Activated naive CD4-positive, alpha-beta T cell treated with anti-CD3 and anti-CD28 coated beads, Interleukin-2, amount 10 ng/mL, durations not matched to agents 7 days and 5 days (primary cell): Measurements from ENCODE around the gene C15orf40.

ENCODE experiments used
- CTCF ChIA-PET: fragments of 350-600 bp; sonication (Branson Sonifier 250); formaldehyde crosslinking; loops from one replicate; lab custom pipeline; 2021; ENCODE audit warnings: antibody characterized with exemption; lab: Charles Lee
- DNase-seq: peaks from one replicate; pipeline ENCODE4 v3.0.0-alpha.2; 2020
- H3K27ac Mint-ChIP-seq: one replicate; pipeline ENCODE4 v1.8.0; 2021; ENCODE audit warnings: mild to moderate bottlenecking, moderate library complexity, mixed read lengths
- H3K27me3 Mint-ChIP-seq: one replicate; pipeline ENCODE4 v1.8.0; 2021; ENCODE audit warnings: mild to moderate bottlenecking, mixed read lengths
- H3K36me3 Mint-ChIP-seq: one replicate; pipeline ENCODE4 v1.8.0; 2021; ENCODE audit warnings: mixed read lengths
- H3K4me1 Mint-ChIP-seq: one replicate; pipeline ENCODE4 v1.8.0; 2021; ENCODE audit warnings: mixed read lengths
- H3K4me3 Mint-ChIP-seq: one replicate; pipeline ENCODE4 v1.8.0; 2021; ENCODE audit warnings: mild to moderate bottlenecking, moderate library complexity, mixed read lengths
- H3K9me3 Mint-ChIP-seq: one replicate; pipeline ENCODE4 v1.8.0; 2021; ENCODE audit warnings: mixed read lengths

The C15orf40 gene

GRCh38 chr15:82979726-82980125 is 31.7 kb downstream of the C15orf40 start:
- H3K4me1 Mint-ChIP-seq, result peaks cover 2% of the 10 kb centered on the region
- CTCF ChIA-PET, result no interaction called here
- peaks cover 5% of the 10 kb centered on the region for H3K36me3 Mint-ChIP-seq
- no peaks in the 10 kb centered on the region for H3K27me3 Mint-ChIP-seq
- H3K4me3 Mint-ChIP-seq, result no peak overlapping the region
- H3K27ac Mint-ChIP-seq, result no peak overlapping the region
- no peak for DNase-seq
- no peaks in the 10 kb centered on the region for H3K9me3 Mint-ChIP-seq

GRCh38 chr15:82978438-82978837 is 33.0 kb downstream of the C15orf40 start:
- no peaks in the 10 kb centered on the region for H3K9me3 Mint-ChIP-seq
- no peak overlapping the region for H3K4me3 Mint-ChIP-seq
- H3K27ac Mint-ChIP-seq, result no peak overlapping the region
- no peak for DNase-seq
- H3K4me1 Mint-ChIP-seq, result no peaks in the 10 kb centered on the region
- CTCF ChIA-PET, result interaction anchor here (1.5 kb wide), 1 partner anchor 10 kb away, joined by 3 read pairs; no protein-coding TSS in a partner anchor
- no peaks in the 10 kb centered on the region for H3K27me3 Mint-ChIP-seq
- peaks cover 3% of the 10 kb centered on the region for H3K36me3 Mint-ChIP-seq

- H3K4me3 Mint-ChIP-seq, result no peak overlapping the region
- no peaks in the 10 kb centered on the region for H3K9me3 Mint-ChIP-seq
- H3K36me3 Mint-ChIP-seq, result no peaks in the 10 kb centered on the region
- H3K27ac Mint-ChIP-seq, result no peak overlapping the region
- DNase-seq, result no peak
- H3K27me3 Mint-ChIP-seq, result no peaks in the 10 kb centered on the region
- no peaks in the 10 kb centered on the region for H3K4me1 Mint-ChIP-seq
- CTCF ChIA-PET, result interaction anchor here (1.5 kb wide), 1 partner anchor 8 kb away, joined by 3 read pairs; no protein-coding TSS in a partner anchor
Observed at GRCh38 chr15:82977076-82977475, 34.4 kb downstream of the C15orf40 start.

GRCh38 chr15:82972990-82973389 is 38.4 kb downstream of the C15orf40 start:
- peaks cover 5% of the 10 kb centered on the region for H3K27me3 Mint-ChIP-seq
- CTCF ChIA-PET, result no interaction called here

GRCh38 chr15:82971218-82971984 is 40.0 kb downstream of the C15orf40 start:
- H3K36me3 Mint-ChIP-seq, result no peaks in the 10 kb centered on the region
- H3K4me1 Mint-ChIP-seq, result peaks cover 13% of the 10 kb centered on the region
- no peak for DNase-seq
- no peaks in the 10 kb centered on the region for H3K9me3 Mint-ChIP-seq
- peaks cover 5% of the 10 kb centered on the region for H3K27me3 Mint-ChIP-seq
- H3K27ac Mint-ChIP-seq, result no peak overlapping the region
- CTCF ChIA-PET, result no interaction called here
- H3K4me3 Mint-ChIP-seq, result no peak overlapping the region

More at GRCh38 chr15:82972990-82973389, 38.4 kb downstream of the C15orf40 start:
- peaks cover 2% of the 10 kb centered on the region for H3K4me1 Mint-ChIP-seq
- no peak for DNase-seq
- no peaks in the 10 kb centered on the region for H3K9me3 Mint-ChIP-seq
- no peaks in the 10 kb centered on the region for H3K36me3 Mint-ChIP-seq
- H3K27ac Mint-ChIP-seq, result no peak overlapping the region
- no peak overlapping the region for H3K4me3 Mint-ChIP-seq

- no peak for DNase-seq
- Mint-ChIP-seq H3K27ac (no peak overlapping the region), H3K4me3 (no peak overlapping the region), H3K9me3 (no peaks in the 10 kb centered on the region), H3K4me1 (peaks cover 20% of the 10 kb centered on the region), H3K36me3 (no peaks in the 10 kb centered on the region), H3K27me3 (peaks cover 5% of the 10 kb centered on the region)
- CTCF ChIA-PET, result no interaction called here
Observed at GRCh38 chr15:82970696-82971095, 40.7 kb downstream of the C15orf40 start.

- Mint-ChIP-seq H3K36me3 (no peaks in the 10 kb centered on the region), H3K4me3 (no peak overlapping the region)
- CTCF ChIA-PET, result no interaction called here
Observed at GRCh38 chr15:82970078-82970686, 41.3 kb downstream of the C15orf40 start.

GRCh38 chr15:82969353-82969752 is 42.1 kb downstream of the C15orf40 start:
- H3K4me3 Mint-ChIP-seq, result no peak overlapping the region
- peaks cover 5% of the 10 kb centered on the region for H3K27me3 Mint-ChIP-seq
- H3K9me3 Mint-ChIP-seq, result no peaks in the 10 kb centered on the region
- H3K4me1 Mint-ChIP-seq, result peaks cover 20% of the 10 kb centered on the region
- no peak overlapping the region for H3K27ac Mint-ChIP-seq
- no peaks in the 10 kb centered on the region for H3K36me3 Mint-ChIP-seq
- DNase-seq, result no peak
- CTCF ChIA-PET, result interaction anchor here (1.0 to 1.1 kb wide), 2 partner anchors 31 to 120 kb away, joined by 3 to 4 read pairs; no protein-coding TSS in a partner anchor

More at GRCh38 chr15:82970078-82970686, 41.3 kb downstream of the C15orf40 start:
- Mint-ChIP-seq H3K27me3 (peaks cover 5% of the 10 kb centered on the region), H3K27ac (no peak overlapping the region), H3K9me3 (no peaks in the 10 kb centered on the region), H3K4me1 (peaks cover 20% of the 10 kb centered on the region)
- DNase-seq, result no peak

- no peaks in the 10 kb centered on the region for H3K9me3 Mint-ChIP-seq
- no peak overlapping the region for H3K27ac Mint-ChIP-seq
- CTCF ChIA-PET, result interaction anchor here (1.1 to 1.3 kb wide), 3 partner anchors 32 to 118 kb away, joined by 3 to 4 read pairs (median 4); no protein-coding TSS in a partner anchor
- H3K4me1 Mint-ChIP-seq, result peaks cover 20% of the 10 kb centered on the region
- no peaks in the 10 kb centered on the region for H3K36me3 Mint-ChIP-seq
- peaks cover 13% of the 10 kb centered on the region for H3K27me3 Mint-ChIP-seq
- no peak overlapping the region for H3K4me3 Mint-ChIP-seq
- no peak for DNase-seq
Observed at GRCh38 chr15:82968066-82968465, 43.4 kb downstream of the C15orf40 start.

- H3K36me3 Mint-ChIP-seq, result no peaks in the 10 kb centered on the region
- CTCF ChIA-PET, result interaction anchor here (1.2 kb wide), 1 partner anchor 34 kb away, joined by 4 read pairs; no protein-coding TSS in a partner anchor
- no peak overlapping the region for H3K4me3 Mint-ChIP-seq
- H3K9me3 Mint-ChIP-seq, result no peaks in the 10 kb centered on the region
- DNase-seq, result peak; percentile 47
- H3K27ac Mint-ChIP-seq, result peak overlapping the region; percentile 73
- peaks cover 16% of the 10 kb centered on the region for H3K27me3 Mint-ChIP-seq
- H3K4me1 Mint-ChIP-seq, result peaks cover 20% of the 10 kb centered on the region
Observed at GRCh38 chr15:82966671-82967071, 44.8 kb downstream of the C15orf40 start.

GRCh38 chr15:82964890-82965289 is 46.5 kb downstream of the C15orf40 start:
- H3K27ac Mint-ChIP-seq, result no peak overlapping the region
- H3K4me3 Mint-ChIP-seq, result no peak overlapping the region
- CTCF ChIA-PET, result no interaction called here
- H3K36me3 Mint-ChIP-seq, result no peaks in the 10 kb centered on the region
- no peak for DNase-seq
- no peaks in the 10 kb centered on the region for H3K9me3 Mint-ChIP-seq
- peaks cover 29% of the 10 kb centered on the region for H3K27me3 Mint-ChIP-seq
- peaks cover 20% of the 10 kb centered on the region for H3K4me1 Mint-ChIP-seq

GRCh38 chr15:82963471-82964341 is 47.7 kb downstream of the C15orf40 start:
- no peak for DNase-seq
- H3K36me3 Mint-ChIP-seq, result no peaks in the 10 kb centered on the region
- peaks cover 20% of the 10 kb centered on the region for H3K4me1 Mint-ChIP-seq
- H3K9me3 Mint-ChIP-seq, result no peaks in the 10 kb centered on the region
- H3K4me3 Mint-ChIP-seq, result no peak overlapping the region
- H3K27ac Mint-ChIP-seq, result no peak overlapping the region
- H3K27me3 Mint-ChIP-seq, result peaks cover 37% of the 10 kb centered on the region
- CTCF ChIA-PET, result interaction anchor here (0.6 to 0.7 kb wide), 2 partner anchors 36 to 46 kb away, joined by 3 read pairs; no protein-coding TSS in a partner anchor

- H3K4me3 Mint-ChIP-seq, result no peak overlapping the region
- CTCF ChIA-PET, result no interaction called here
- H3K27ac Mint-ChIP-seq, result no peak overlapping the region
- DNase-seq, result no peak
- no peaks in the 10 kb centered on the region for H3K36me3 Mint-ChIP-seq
- H3K27me3 Mint-ChIP-seq, result peaks cover 36% of the 10 kb centered on the region
- H3K9me3 Mint-ChIP-seq, result no peaks in the 10 kb centered on the region
- peaks cover 1% of the 10 kb centered on the region for H3K4me1 Mint-ChIP-seq
Observed at GRCh38 chr15:82960766-82961165, 50.7 kb downstream of the C15orf40 start.

- Mint-ChIP-seq H3K27me3 (peaks cover 37% of the 10 kb centered on the region), H3K4me3 (no peak overlapping the region), H3K9me3 (no peaks in the 10 kb centered on the region), H3K36me3 (no peaks in the 10 kb centered on the region), H3K27ac (no peak overlapping the region), H3K4me1 (no peaks in the 10 kb centered on the region)
- no peak for DNase-seq
- CTCF ChIA-PET, result no interaction called here
Observed at GRCh38 chr15:82959423-82959822, 52.0 kb downstream of the C15orf40 start.
